GM19438 (cell line): ENCODE results near the gene UMAD1.

Experiments used
- ATAC-seq: cut with Tn5 transposase; IDR thresholded peaks from one replicate; pipeline ENCODE4 v1.9.1; 2021; ENCODE audit warnings: low read depth; ENCODE audit not compliant: unreplicated experiment

Gene UMAD1

GRCh38 chr7:7687800-7688199 is 47.2 kb downstream of the UMAD1 start:
- no peak for ATAC-seq

- ATAC-seq: no peak
Observed at GRCh38 chr7:7688310-7688709, 47.8 kb downstream of the UMAD1 start.

- no peak for ATAC-seq
Observed at GRCh38 chr7:7688956-7689355, 48.4 kb downstream of the UMAD1 start.

- ATAC-seq: no peak
Observed at GRCh38 chr7:7693881-7694280, 53.3 kb downstream of the UMAD1 start.

- ATAC-seq: no peak
Observed at GRCh38 chr7:7694542-7694941, 54.0 kb downstream of the UMAD1 start.

GRCh38 chr7:7695111-7695817 is 54.7 kb downstream of the UMAD1 start:
- ATAC-seq: no peak

- no peak for ATAC-seq
Observed at GRCh38 chr7:7696458-7697119, 56.0 kb downstream of the UMAD1 start.

GRCh38 chr7:7698930-7699329 is 58.4 kb downstream of the UMAD1 start:
- no peak for ATAC-seq

GRCh38 chr7:7699380-7699779 is 58.8 kb downstream of the UMAD1 start:
- ATAC-seq: no peak

- ATAC-seq: no peak
Observed at GRCh38 chr7:7699970-7700369, 59.4 kb downstream of the UMAD1 start.

- no peak for ATAC-seq
Observed at GRCh38 chr7:7701527-7701926, 61.0 kb downstream of the UMAD1 start.

GRCh38 chr7:7702826-7703225 is 62.3 kb downstream of the UMAD1 start:
- ATAC-seq: no peak

- ATAC-seq: no peak
Observed at GRCh38 chr7:7703427-7703826, 62.9 kb downstream of the UMAD1 start.

- no peak for ATAC-seq
Observed at GRCh38 chr7:7704867-7705266, 64.3 kb downstream of the UMAD1 start.

GRCh38 chr7:7705318-7705717 is 64.8 kb downstream of the UMAD1 start:
- no peak for ATAC-seq

- no peak for ATAC-seq
Observed at GRCh38 chr7:7706101-7706511, 65.6 kb downstream of the UMAD1 start.

- no peak for ATAC-seq
Observed at GRCh38 chr7:7706556-7707172, 66.1 kb downstream of the UMAD1 start.

- ATAC-seq: no peak
Observed at GRCh38 chr7:7707246-7707645, 66.7 kb downstream of the UMAD1 start.

- ATAC-seq: no peak
Observed at GRCh38 chr7:7707806-7708205, 67.3 kb downstream of the UMAD1 start.

- no peak for ATAC-seq
Observed at GRCh38 chr7:7709291-7709690, 68.7 kb downstream of the UMAD1 start.

GRCh38 chr7:7710469-7710868 is 69.9 kb downstream of the UMAD1 start:
- no peak for ATAC-seq

- ATAC-seq: no peak
Observed at GRCh38 chr7:7713730-7714129, 73.2 kb downstream of the UMAD1 start.
